Pancreas (tissue), 10 donors: ENCODE results near the gene FAM151B. TPM values are rescaled to one million over a fixed set of nuclear protein-coding genes. Genes with fewer than 3 reads are reported as not detected.

Experiments used
- ATAC-seq, 4 donors: fragments of 200-7000 bp; cut with Tn5 transposase; one replicate each; pipeline versions ENCODE4 v1.8.0 to v1.9.1; 2020; ENCODE audit warnings: mild to moderate bottlenecking in 4 of 4, moderate library complexity in 4 of 4
- DNase-seq, 6 donors: peaks; one replicate each; pipeline ENCODE4 v3.0.0-alpha.2; 2020
- FAIRE-seq: peaks from 2 replicates; lab custom pipeline; 2012; peaks lifted over from hg19 to GRCh38; lab: Jason Lieb, UNC
- H3K27ac ChIP-seq, 4 donors: fragments of 200-600 bp; sonication (generic); 1 replicate in 3 of 4; 2 replicates in 1 of 4; pipeline versions ENCODE4 v1.5.0 to v1.8.0; 2020
- H3K27me3 ChIP-seq, 4 donors: fragments of 200-600 bp; one replicate each; pipeline ENCODE4 v1.8.0; 2021
- H3K36me3 ChIP-seq, 3 donors: fragments of 200-600 bp; sonication (generic) in 1 of 3; one replicate each; pipeline versions ENCODE4 v1.5.0 to v1.8.0; 2020 to 2021
- H3K4me1 ChIP-seq, 3 donors: fragments of 200-600 bp; one replicate each; pipeline ENCODE4 v1.8.0; 2021
- H3K4me3 ChIP-seq, 4 donors: fragments of 200-600 bp; sonication (generic) in 2 of 4; one replicate each; pipeline versions ENCODE4 v1.5.0 to v1.8.0; 2020 to 2021
- H3K9me3 ChIP-seq, 4 donors: fragments of 200-600 bp; one replicate each; pipeline ENCODE4 v1.8.0; 2021
- CTCF ChIP-seq, 4 donors: fragments of 200-600 bp; sonication (generic) in 3 of 4; IDR thresholded peaks; one replicate each; pipeline versions ENCODE4 v1.5.0 to v1.8.0; 2021; ENCODE audit warnings: antibody characterized with exemption in 4 of 4
- WGBS, 2 donors: extraction: QIAGEN DNeasy Blood & Tissue Kit; methylation state at CpG; one replicate each; pipeline ENCODE4 v1.1.7; 2013; 5-methylcytosine and 5-hydroxymethylcytosine counted together
- intact Hi-C, 3 donors: fragments of 100-400 bp; cut with DNase I; formaldehyde crosslinking; loops; one replicate each; pipeline versions ENCODE4 v1.11.1 to v1.14.2; 2022
- polyA plus RNA-seq, 2 donors: library from polyadenylated mRNA; stranded (reverse); fragments of 200-250 nt; gene quantifications; one replicate each; pipeline ENCODE4 v1.2.3, GENCODE V29; 2013
- total RNA-seq, 6 donors: library from RNA; stranded (reverse); fragmentation: NEBNext Ultra II Directional in 4 of 6; extraction: Animal tissue kit (Norgen Biotek cat#: 25700) in 4 of 6; gene quantifications; one replicate each; pipeline versions ENCODE4 v1.2.1 to v1.2.4, GENCODE V29; 2021 to 2023
- donor health status: healthy with polysubstance abuse.
- donor health status: DM: no; HTN: no; CAD: no; lungs with moderate emphysema.
- donor health status: DM: no; HTN: no; CAD: no.
- donor health status: control.
- donor health status: control.
- donor health status: Bipolar disorder and iron deficiency.
- donor health status: DM: yes; HTN: yes; CAD: no.
- donor health status: DM: no; HTN: no; CAD: no.
- donor health status: DM: no; HTN: no; CAD: no.
- donor health status: DM: yes; HTN: yes; CAD: no.

Gene FAM151B
- total and polyA plus RNA-seq, 8 donors, result 0.49 to 2.5 (median 1.6) TPM

DNA sequence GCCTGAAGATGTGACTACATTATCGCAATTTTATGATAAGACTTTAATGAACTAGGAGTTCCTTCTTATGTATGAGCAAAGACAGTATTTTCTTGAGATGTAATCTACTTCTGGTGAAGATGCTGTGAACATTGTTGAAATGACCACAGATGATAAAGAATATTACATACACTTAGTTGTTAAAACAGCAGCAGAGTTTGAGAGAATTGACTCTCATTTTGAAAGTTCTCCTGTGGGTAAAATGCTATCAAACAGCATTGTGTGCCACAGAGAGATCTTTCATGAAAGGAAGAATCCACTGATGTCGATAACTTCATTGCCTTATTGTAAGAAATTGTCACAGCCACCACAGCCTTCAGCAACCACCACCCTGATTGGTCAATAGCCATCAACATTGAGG lies 8.0 kb downstream of the FAM151B start:
- H3K27ac ChIP-seq, result no peak overlapping the region
- ATAC-seq, result no peak
- intact Hi-C loops, result loop anchor here in 1 of 3 donors (10.0 kb wide), 1 partner anchor 169 kb away; no protein-coding TSS in a partner anchor
- H3K4me1 ChIP-seq, result no peaks in the 10 kb centered on the region
- no peak for TF ChIP-seq CTCF (IDR thresholded peaks at IDR 0.05)
- no peak for DNase-seq
- H3K36me3 ChIP-seq, result no peaks in the 10 kb centered on the region
- H3K4me3 ChIP-seq, result no peak overlapping the region
- no peaks in the 10 kb centered on the region for H3K27me3 ChIP-seq
- WGBS, 2 donors, result 98 to 100% methylated on average over 2 of the region's 2 CpGs
- no peaks in the 10 kb centered on the region for H3K9me3 ChIP-seq
- FAIRE-seq, result no peak

GRCh38 chr5:80502800-80503199 lies 14.9 kb downstream of the FAM151B start:
- 95% methylated on average over 2 of the region's 2 CpGs for WGBS, 2 donors
- intact Hi-C loops, result no loop called here
- TF ChIP-seq CTCF (IDR thresholded peaks at IDR 0.05), result no peak
- Histone ChIP-seq H3K4me3 (no peak overlapping the region), H3K9me3 (no peaks in the 10 kb centered on the region), H3K4me1 (no peaks in the 10 kb centered on the region), H3K27me3 (no peaks in the 10 kb centered on the region), H3K36me3 (no peaks in the 10 kb centered on the region), H3K27ac (no peak overlapping the region)
- DNase-seq (no peak), FAIRE-seq (no peak), ATAC-seq (no peak)

- Histone ChIP-seq H3K9me3 (no peaks in the 10 kb centered on the region), H3K27ac (no peak overlapping the region), H3K4me3 (no peak overlapping the region), H3K36me3 (no peaks in the 10 kb centered on the region), H3K27me3 (no peaks in the 10 kb centered on the region), H3K4me1 (no peaks in the 10 kb centered on the region)
- intact Hi-C loops, result no loop called here
- 79 to 81% methylated on average over 1 of the region's 1 CpG for WGBS, 2 donors
- DNase-seq, result no peak
- peak in 2 of 4 donors; percentile 29 to 39 for ATAC-seq
- no peak for FAIRE-seq
- no peak for TF ChIP-seq CTCF (IDR thresholded peaks at IDR 0.05)
These were observed 15.7 kb downstream of the FAM151B start for GRCh38 chr5:80503641-80504040.

DNA sequence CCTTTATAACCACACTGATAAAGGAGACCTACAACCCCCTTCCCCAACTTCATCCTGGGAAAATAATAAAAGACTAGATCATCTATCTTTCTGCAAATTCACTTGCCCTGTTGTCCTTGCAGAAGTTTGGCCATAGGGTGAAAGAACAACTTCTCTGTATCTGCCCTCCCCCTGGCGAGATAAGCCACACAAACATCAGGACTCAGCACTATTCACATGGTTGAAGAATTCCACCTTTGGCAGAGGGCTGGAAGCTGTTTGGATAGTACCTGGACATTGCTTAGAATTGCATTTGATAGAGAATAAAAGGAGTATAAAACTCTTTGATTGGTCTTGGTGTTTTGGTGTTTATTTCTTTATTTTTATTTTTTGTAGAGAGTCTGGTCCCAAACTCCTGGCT lies 16.9 kb downstream of the FAM151B start:
- TF ChIP-seq CTCF (IDR thresholded peaks at IDR 0.05), result no peak
- Histone ChIP-seq H3K4me3 (no peak overlapping the region), H3K4me1 (no peaks in the 10 kb centered on the region), H3K27ac (no peak overlapping the region), H3K36me3 (no peaks in the 10 kb centered on the region), H3K9me3 (no peaks in the 10 kb centered on the region), H3K27me3 (no peaks in the 10 kb centered on the region)
- intact Hi-C loops, result no loop called here
- DNase-seq (no peak), FAIRE-seq (no peak), ATAC-seq (no peak)
- WGBS, 2 donors, result 51 to 67% methylated on average over 1 of the region's 1 CpG

- WGBS, 2 donors, result 98 to 100% methylated on average over 3 of the region's 3 CpGs
- no peaks in the 10 kb centered on the region for H3K4me1 ChIP-seq
- no peak overlapping the region for H3K4me3 ChIP-seq
- DNase-seq (no peak), FAIRE-seq (no peak), ATAC-seq (no peak)
- no peaks in the 10 kb centered on the region for H3K36me3 ChIP-seq
- intact Hi-C loops, result no loop called here
- H3K27me3 ChIP-seq, result no peaks in the 10 kb centered on the region
- no peaks in the 10 kb centered on the region for H3K9me3 ChIP-seq
- no peak for TF ChIP-seq CTCF (IDR thresholded peaks at IDR 0.05)
- no peak overlapping the region for H3K27ac ChIP-seq
These were observed 19.8 kb downstream of the FAM151B start for GRCh38 chr5:80507663-80508062.
